SK-N-SH treated with all-trans-retinoic acid at 6 μM for 48 hours (cell line): Measurements from ENCODE around the gene AGAP3.

ENCODE experiments used
- RARB ChIP-seq: fragments of 250-450 bp; sonication (Bioruptor Pico); IDR thresholded peaks from 2 replicates; pipeline ENCODE4 v1.8.0; 2021; ENCODE audit warnings: mild to moderate bottlenecking, moderate library complexity
- SNAI2 ChIP-seq: fragments of 250-450 bp; sonication (Bioruptor Pico); IDR thresholded peaks from 2 replicates; pipeline ENCODE4 v1.5.0; 2020; ENCODE audit warnings: mild to moderate bottlenecking, moderate library complexity
- TOX ChIP-seq: fragments of 250-450 bp; sonication (Bioruptor Pico); IDR thresholded peaks from 2 replicates; pipeline ENCODE4 v1.8.0; 2021; ENCODE audit warnings: mild to moderate bottlenecking, moderate library complexity, borderline replicate concordance
- TF ChIP-seq, protein P1 (sequence below): fragments of 250-450 bp; sonication (Bioruptor Pico); IDR thresholded peaks from 2 replicates; pipeline ENCODE4 v1.5.1; 2020; ENCODE audit warnings: low read depth, mild to moderate bottlenecking, moderate library complexity
- TF ChIP-seq, protein P2 (sequence below): fragments of 250-450 bp; sonication (Bioruptor Pico); IDR thresholded peaks from 2 replicates; pipeline ENCODE4 v1.8.0; 2020; ENCODE audit warnings: mild to moderate bottlenecking, moderate library complexity, borderline replicate concordance

GRCh38 chr7:151115121-151115835 lies 29.0 kb downstream of the AGAP3 start:
- TF ChIP-seq, protein P1, sequence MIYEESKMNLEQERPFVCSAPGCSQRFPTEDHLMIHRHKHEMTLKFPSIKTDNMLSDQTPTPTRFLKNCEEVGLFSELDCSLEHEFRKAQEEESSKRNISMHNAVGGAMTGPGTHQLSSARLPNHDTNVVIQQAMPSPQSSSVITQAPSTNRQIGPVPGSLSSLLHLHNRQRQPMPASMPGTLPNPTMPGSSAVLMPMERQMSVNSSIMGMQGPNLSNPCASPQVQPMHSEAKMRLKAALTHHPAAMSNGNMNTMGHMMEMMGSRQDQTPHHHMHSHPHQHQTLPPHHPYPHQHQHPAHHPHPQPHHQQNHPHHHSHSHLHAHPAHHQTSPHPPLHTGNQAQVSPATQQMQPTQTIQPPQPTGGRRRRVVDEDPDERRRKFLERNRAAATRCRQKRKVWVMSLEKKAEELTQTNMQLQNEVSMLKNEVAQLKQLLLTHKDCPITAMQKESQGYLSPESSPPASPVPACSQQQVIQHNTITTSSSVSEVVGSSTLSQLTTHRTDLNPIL (CRISPR knock-in tag), result no peak
- no peak for TF ChIP-seq TOX (CRISPR knock-in tag)
- no peak for TF ChIP-seq SNAI2
- TF ChIP-seq, protein P2, sequence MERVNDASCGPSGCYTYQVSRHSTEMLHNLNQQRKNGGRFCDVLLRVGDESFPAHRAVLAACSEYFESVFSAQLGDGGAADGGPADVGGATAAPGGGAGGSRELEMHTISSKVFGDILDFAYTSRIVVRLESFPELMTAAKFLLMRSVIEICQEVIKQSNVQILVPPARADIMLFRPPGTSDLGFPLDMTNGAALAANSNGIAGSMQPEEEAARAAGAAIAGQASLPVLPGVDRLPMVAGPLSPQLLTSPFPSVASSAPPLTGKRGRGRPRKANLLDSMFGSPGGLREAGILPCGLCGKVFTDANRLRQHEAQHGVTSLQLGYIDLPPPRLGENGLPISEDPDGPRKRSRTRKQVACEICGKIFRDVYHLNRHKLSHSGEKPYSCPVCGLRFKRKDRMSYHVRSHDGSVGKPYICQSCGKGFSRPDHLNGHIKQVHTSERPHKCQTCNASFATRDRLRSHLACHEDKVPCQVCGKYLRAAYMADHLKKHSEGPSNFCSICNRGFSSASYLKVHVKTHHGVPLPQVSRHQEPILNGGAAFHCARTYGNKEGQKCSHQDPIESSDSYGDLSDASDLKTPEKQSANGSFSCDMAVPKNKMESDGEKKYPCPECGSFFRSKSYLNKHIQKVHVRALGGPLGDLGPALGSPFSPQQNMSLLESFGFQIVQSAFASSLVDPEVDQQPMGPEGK (CRISPR knock-in tag), result no peak
- no peak for TF ChIP-seq RARB
